IPS-11a (cell line): Measurements from ENCODE around the gene TIMM8B.
"Not testable (repeated sequence)": the region's sequence is repeated elsewhere in the genome, so short reads cannot be mapped to it uniquely, and the experiment has no call there.

Experiments
- H3K4me3 ChIP-seq: one replicate; pipeline ENCODE4 v1.5.1; 2013; ENCODE audit warnings: low read depth, low read length, control low read depth

The TIMM8B gene, protein sequence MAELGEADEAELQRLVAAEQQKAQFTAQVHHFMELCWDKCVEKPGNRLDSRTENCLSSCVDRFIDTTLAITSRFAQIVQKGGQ

GRCh38 chr11:112086422-112087191, at the start of gene TIMM8B, which contains the start of gene SDHD:
Gene TIMM8B (minus strand): TSS chr11:112086756. CDS start chr11:112086723, 33 bp downstream.
Gene SDHD (plus strand): TSS chr11:112086873. CDS start chr11:112086908, 35 bp downstream.
- H3K4me3 ChIP-seq, result peak within 1 kb of the TSS; percentile 97

DNA sequence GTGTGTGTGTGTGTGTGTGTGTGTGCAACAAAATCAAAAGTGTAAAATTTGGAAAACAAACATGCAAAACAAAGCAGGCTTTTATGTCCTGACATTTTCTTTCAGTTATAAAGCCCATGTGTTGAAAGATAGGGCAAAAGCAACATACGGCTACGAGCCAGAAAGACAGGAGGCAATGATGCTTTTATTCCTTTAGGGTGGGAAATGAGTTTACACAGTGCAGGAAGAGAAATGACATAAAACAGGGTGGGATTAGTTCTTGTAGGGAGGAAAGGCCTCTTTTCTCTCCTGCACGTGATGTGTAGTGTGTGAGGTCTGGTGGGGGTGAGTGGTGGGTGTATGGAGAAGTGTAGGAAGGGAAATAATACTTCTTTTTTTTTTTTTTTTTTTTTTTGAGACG, 47.9 kb upstream of the TIMM8B start:
- H3K4me3 ChIP-seq, result no peak overlapping the region

DNA sequence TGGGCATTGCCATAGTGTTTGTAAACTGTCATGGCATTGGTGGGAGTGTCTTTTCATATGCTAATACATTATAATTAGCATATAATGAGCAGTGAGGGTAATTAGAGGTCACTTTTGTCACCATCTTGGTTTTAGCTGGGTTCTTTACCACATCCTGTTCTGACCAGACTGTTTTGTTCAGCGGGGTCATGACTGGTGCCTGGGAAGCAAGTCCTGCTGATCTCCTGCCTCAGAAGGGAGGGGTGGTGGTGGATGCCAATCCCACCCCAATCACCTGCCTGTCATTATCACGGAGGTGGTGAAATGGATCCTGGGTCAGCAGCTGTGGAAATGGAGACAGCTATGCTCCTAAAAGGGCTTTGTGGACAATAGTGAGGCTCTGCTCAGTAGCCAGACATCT, 46.2 kb upstream of the TIMM8B start:
- no peak overlapping the region for H3K4me3 ChIP-seq

GRCh38 chr11:112129656-112130055, 43.1 kb upstream of the TIMM8B start:
- H3K4me3 ChIP-seq, result no peak overlapping the region

DNA sequence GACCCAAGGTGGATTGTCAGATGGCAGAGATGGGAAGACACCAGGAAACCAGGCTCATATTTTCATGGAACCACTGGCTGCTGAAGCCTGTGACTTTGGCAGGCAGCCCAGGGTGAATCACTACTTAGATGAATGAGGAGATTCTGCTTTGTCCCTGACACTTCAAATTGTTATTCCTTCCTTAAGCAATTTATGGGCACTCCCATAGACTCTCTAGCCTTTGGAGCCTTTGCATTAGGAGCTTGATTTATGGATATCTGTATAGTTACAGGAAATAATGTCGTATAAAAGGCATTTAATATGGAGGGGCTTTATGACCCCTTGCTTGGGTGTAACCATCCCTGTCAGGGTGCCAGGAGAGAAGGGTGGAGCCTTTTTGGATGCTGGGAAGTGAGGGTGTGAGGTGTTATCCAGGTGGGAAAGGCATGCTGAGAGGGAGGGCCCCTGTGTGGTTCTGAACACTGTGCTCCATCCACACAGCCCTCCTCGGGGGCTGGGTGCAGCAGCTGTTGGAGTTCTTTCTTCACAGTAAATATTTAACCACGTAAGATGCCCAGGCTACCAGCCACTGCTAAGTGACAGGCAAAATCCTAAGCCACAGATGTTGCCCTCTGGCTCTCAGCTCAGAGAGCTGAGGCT, 42.0 kb upstream of the TIMM8B start:
- no peak overlapping the region for H3K4me3 ChIP-seq

DNA sequence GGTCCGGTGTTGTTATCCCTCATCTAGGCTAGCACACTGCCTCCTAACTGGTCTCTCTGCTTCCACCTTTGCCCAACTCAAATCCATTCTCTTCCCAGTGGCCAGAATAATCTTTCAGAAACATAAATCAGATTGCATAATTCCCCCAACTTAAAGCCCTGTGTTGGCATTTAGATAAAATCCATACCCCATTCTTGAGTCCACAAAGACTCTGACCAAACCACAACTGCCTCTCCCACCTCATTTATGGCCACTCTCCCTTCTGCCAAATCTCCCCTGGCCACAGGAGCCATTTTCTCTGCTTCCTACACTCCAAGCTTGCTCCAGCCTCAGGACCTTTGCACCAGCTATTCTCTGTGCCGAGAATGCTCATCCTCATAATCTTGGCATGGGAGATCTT, 40.5 kb upstream of the TIMM8B start:
- H3K4me3 ChIP-seq, result no peak overlapping the region

DNA sequence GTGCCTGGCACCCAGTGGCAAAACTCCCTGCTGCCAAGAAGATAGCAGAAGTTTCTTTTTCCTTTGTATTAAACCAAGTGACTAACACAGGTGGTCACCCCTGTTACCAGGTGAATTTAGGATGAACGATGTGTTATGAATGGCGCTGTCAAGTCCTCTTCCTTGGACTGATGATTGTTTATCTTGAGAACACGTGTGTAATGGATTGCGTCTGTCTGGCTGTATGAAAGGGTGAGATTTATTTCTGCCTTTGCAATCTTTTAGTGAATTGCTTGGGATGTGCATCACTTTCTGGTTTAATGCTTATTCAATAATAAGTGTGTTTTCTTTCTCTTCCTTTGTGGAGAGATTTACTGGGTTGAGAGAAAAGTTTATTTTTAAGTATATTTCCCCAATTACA, 36.6 kb upstream of the TIMM8B start:
- H3K4me3 ChIP-seq, result no peak overlapping the region

- no peak overlapping the region for H3K4me3 ChIP-seq
Observed at GRCh38 chr11:112121981-112122615, 35.5 kb upstream of the TIMM8B start.

GRCh38 chr11:112118176-112118575, 31.6 kb upstream of the TIMM8B start:
- no peak overlapping the region for H3K4me3 ChIP-seq

- no peak overlapping the region for H3K4me3 ChIP-seq
Observed at GRCh38 chr11:112115386-112115785, 28.8 kb upstream of the TIMM8B start.

- no peak overlapping the region for H3K4me3 ChIP-seq
Observed at GRCh38 chr11:112114460-112114859, 27.9 kb upstream of the TIMM8B start.

DNA sequence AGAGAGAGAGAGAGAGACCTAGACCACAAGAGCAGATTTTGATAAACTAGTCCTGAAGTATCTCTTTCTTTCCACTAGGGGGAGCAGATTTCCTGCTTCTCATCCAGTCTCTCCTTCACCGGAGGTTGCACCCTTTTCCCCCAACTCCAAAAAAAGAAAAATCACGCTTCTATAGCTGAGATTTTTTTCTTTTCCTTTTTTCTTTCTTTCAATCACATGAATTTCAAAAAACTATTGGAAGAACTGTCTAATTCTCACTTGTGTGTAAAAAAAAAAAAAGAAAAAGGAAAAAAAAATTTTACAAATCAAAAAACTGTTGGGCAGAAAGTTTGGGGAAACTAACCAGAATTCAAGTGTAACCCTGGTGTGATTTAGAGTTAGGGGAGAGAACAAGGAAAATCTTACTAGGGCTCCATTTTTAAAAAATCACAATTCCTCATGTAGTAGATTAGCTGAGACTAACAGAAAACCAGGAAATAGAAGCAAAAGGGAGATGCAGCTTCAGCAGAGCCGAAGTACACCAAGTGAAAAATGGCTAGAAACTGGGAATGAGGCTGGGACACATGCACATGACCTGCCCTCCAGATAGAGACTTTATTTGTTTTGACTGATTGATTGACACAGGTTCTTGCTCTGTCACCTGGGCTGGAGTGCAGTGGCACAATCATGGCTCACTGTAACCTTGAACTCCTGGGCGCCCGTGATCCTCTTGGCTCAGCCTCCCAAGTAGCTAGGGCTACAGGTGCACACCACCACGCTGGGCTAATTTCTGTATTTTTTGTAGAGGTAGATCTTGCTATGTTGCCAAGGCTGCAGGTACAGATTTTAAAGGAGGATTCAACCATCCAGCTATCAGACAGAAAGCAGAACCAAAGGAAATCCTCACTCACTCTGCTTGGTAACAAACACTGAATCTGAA, 27.2 kb upstream of the TIMM8B start:
- no peak overlapping the region for H3K4me3 ChIP-seq

- no peak overlapping the region for H3K4me3 ChIP-seq
Observed at GRCh38 chr11:112106070-112106469, 19.5 kb upstream of the TIMM8B start.

DNA sequence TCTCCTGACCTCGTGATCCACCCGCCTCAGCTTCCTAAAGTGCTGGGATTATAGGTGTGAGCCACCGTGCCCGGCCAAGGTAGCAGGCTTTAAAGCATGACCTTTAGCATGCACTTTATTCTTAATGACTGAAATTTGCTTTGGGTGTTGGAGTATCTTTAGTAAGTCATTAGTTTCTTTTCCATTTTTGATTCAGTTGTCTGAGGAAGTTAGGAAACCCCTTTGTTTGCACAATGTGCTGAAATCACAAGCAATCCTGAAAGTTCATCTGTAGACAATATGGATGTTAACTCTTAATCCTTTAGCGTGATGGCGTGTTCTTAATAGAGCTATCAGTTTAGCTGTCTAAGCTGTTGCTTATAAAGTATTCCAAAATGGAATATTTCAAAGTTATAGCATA, 16.9 kb upstream of the TIMM8B start:
- no peak overlapping the region for H3K4me3 ChIP-seq

DNA sequence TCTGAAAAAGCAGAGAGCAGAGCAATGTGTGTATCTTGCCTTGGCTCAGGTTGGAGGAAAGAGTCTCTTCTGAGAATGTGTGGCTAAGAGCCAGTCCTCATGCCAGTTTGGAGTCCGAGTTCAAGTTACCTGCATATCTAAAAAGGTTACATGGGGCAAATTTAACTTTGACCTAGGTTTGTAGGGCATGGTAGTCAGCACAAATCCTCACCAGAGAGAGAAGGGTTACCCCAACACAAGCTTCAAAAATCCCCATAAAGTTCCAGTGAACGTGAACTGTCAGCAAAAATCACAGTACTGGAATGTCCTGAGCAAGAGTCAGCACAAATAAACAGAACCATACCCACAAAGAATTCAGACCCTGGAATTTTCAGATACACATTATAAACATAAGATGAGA, 13.9 kb upstream of the TIMM8B start:
- no peak overlapping the region for H3K4me3 ChIP-seq

DNA sequence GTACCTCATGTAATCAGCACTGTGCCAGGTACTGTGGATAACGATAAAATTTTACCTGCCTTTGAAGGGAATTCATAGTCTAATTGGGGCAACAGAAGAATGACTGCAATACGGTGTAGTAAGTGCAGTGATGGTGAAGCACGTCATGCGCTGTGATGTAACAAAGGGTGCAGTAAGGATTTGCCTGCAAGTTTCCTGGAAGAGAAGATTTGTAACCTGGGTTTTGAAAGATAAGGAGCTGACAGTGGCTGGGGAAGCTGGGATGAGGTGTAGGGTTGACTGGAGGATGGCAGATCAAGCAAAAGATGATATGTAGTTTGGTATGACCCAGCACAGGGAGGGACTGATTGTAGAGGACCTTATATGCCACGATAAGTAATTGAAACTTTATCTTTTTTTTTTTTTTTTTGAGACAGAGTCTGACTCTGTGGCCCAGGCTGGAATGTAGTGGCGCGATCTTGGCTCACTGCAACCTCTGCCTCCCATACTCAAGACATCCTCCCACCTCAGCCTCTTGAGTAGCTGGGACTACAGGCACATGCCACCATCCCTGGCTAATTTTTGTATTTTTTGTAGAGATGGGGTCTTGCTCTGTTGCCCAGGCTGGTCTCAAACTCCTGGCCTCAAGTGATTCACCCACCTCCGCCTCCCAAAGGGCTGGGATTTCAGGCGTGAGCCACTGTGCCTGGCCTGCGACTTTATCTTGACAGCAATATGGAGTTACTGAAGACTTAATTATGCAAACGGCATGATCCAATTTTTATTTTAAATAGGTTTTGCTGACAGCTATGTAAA, 11.4 kb upstream of the TIMM8B start:
- H3K4me3 ChIP-seq, result no peak overlapping the region

- no peak overlapping the region for H3K4me3 ChIP-seq
Observed at GRCh38 chr11:112096194-112096593, 9.6 kb upstream of the TIMM8B start.

GRCh38 chr11:112095302-112095701, 8.7 kb upstream of the TIMM8B start:
- not testable (repeated sequence) for H3K4me3 ChIP-seq

- H3K4me3 ChIP-seq, result peak overlapping the region; percentile 97
Observed at GRCh38 chr11:112087212-112087611, 656 bp upstream of the TIMM8B start.
